ENCODE measurements around the gene PAM16. TPM values are rescaled to one million over a fixed set of nuclear protein-coding genes. Genes with fewer than 3 reads are reported as not detected.

The PAM16 gene
- polyA plus RNA-seq, 1 donor from 2014 or later: 145 TPM

DNA sequence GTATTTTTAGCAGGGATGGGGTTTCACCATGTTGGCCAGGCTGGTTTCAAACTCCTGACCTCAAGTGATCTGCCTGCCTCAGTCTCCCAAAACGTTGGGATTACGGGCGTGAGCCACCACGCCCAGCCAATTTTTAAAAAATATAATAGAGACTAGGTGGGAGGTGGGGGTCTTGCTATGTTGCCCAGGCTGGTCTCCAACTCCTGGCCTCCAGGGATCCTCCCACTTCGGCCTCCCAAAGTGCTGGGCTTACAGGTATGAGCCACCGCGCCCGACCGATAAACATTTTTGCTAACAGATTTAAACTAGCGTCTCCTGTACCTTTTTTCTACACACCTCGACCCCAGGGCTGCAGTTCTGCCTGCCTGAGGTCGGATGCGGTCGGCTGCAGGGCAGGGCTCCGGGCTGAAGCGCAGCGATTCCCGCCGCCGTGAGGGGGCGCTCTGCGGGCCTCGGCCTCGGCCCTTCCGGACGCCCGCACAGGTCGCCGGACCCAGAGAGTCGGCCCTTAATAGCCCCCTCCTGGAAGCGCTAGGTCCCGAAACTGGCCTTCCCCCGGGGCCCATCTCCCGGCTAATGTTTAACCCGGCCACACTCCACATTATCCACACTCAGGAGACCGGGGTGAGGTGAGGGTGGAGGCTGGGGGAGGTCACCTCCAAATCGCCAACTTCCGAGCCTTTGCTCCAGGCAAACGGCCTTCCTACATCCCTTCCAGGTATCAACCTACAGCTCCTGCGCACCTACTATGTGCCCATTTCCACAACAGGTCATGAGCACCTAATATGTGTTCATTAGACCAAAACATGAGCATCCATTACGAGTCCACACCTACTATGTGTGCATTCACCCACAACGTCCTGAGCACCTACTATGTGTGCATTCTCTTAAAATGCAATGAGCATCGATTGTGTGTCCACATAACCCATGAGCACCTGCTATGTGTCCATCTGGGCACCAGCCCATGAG lies 37.3 kb downstream of the PAM16 start:
- Histone ChIP-seq H3K9me2 (ENCODE audit: insufficient read depth, low read length) (no peaks in the 10 kb centered on the region), H3K4me2 (ENCODE audit: low read length) (no peak overlapping the region), H3K36me3 (ENCODE audit: insufficient read depth, low read length) (no peaks in the 10 kb centered on the region), H3F3A (ENCODE audit: insufficient read depth, low read length, poor library complexity, severe bottlenecking) (no peaks in the 10 kb centered on the region), H4K20me1 (ENCODE audit: insufficient read depth) (no peaks in the 10 kb centered on the region), H3K27ac (ENCODE audit: low read length) (peak overlapping the region; percentile 75), H3K4me3 (ENCODE audit: low read length) (peak overlapping the region; percentile 89), H3K9ac (ENCODE audit: low read length) (no peak overlapping the region), H3K79me2 (replicated peaks; ENCODE audit: insufficient read depth, low read length) (peaks cover 27% of the 10 kb centered on the region), H3K27me3 (ENCODE audit: insufficient read depth, low read depth, low read length) (no peaks in the 10 kb centered on the region), H2AFZ (ENCODE audit: low read depth, low read length) (no peak overlapping the region), H3K9me3 (ENCODE audit: low read length) (no peaks in the 10 kb centered on the region)
- no peak for TF ChIP-seq EP300 (conservative IDR thresholded peaks at IDR 0.05; ENCODE audit: poor library complexity, severe bottlenecking)
- TF ChIP-seq, protein P1, sequence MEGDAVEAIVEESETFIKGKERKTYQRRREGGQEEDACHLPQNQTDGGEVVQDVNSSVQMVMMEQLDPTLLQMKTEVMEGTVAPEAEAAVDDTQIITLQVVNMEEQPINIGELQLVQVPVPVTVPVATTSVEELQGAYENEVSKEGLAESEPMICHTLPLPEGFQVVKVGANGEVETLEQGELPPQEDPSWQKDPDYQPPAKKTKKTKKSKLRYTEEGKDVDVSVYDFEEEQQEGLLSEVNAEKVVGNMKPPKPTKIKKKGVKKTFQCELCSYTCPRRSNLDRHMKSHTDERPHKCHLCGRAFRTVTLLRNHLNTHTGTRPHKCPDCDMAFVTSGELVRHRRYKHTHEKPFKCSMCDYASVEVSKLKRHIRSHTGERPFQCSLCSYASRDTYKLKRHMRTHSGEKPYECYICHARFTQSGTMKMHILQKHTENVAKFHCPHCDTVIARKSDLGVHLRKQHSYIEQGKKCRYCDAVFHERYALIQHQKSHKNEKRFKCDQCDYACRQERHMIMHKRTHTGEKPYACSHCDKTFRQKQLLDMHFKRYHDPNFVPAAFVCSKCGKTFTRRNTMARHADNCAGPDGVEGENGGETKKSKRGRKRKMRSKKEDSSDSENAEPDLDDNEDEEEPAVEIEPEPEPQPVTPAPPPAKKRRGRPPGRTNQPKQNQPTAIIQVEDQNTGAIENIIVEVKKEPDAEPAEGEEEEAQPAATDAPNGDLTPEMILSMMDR (IDR thresholded peaks at IDR 0.05; ENCODE audit: poor library complexity, severe bottlenecking): peak; percentile 52
- TF ChIP-seq, protein P2, sequence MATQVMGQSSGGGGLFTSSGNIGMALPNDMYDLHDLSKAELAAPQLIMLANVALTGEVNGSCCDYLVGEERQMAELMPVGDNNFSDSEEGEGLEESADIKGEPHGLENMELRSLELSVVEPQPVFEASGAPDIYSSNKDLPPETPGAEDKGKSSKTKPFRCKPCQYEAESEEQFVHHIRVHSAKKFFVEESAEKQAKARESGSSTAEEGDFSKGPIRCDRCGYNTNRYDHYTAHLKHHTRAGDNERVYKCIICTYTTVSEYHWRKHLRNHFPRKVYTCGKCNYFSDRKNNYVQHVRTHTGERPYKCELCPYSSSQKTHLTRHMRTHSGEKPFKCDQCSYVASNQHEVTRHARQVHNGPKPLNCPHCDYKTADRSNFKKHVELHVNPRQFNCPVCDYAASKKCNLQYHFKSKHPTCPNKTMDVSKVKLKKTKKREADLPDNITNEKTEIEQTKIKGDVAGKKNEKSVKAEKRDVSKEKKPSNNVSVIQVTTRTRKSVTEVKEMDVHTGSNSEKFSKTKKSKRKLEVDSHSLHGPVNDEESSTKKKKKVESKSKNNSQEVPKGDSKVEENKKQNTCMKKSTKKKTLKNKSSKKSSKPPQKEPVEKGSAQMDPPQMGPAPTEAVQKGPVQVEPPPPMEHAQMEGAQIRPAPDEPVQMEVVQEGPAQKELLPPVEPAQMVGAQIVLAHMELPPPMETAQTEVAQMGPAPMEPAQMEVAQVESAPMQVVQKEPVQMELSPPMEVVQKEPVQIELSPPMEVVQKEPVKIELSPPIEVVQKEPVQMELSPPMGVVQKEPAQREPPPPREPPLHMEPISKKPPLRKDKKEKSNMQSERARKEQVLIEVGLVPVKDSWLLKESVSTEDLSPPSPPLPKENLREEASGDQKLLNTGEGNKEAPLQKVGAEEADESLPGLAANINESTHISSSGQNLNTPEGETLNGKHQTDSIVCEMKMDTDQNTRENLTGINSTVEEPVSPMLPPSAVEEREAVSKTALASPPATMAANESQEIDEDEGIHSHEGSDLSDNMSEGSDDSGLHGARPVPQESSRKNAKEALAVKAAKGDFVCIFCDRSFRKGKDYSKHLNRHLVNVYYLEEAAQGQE (IDR thresholded peaks at IDR 0.05; ENCODE audit: borderline replicate concordance): no peak
- no peak for TF ChIP-seq MXI1 (conservative IDR thresholded peaks at IDR 0.05; ENCODE audit: poor library complexity, severe bottlenecking)
- no peak for TF ChIP-seq TAF1 (IDR thresholded peaks at IDR 0.05; ENCODE audit: low read depth)

DNA sequence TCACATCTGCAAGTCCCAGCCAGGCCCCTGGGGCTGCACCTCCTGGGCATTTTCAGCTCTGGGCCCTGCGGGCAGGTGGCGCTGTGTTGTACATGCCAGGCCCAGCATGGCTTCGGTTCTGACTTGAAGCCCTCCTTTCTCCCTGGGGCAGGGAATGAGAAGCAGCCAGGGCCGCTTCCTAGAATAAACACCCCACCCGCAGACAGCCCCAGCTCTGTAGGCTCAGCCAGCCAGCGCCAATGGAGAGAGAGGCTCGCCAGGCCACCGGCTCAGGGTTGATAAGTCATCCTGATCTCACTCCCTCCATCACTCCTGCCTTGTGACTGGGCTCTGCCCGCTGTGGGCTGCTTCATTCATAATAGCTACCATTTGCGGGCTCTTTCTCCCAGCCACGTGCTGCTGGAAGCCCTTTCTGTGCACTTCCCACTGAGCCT lies 41.3 kb downstream of the PAM16 start:
- H3F3A ChIP-seq (ENCODE audit: insufficient read depth, low read length, poor library complexity, severe bottlenecking): no peaks in the 10 kb centered on the region
- no peak overlapping the region for H3K9ac ChIP-seq (ENCODE audit: low read length)
- H4K20me1 ChIP-seq (ENCODE audit: insufficient read depth): no peaks in the 10 kb centered on the region
- no peaks in the 10 kb centered on the region for H3K9me2 ChIP-seq (ENCODE audit: insufficient read depth, low read length)
- no peaks in the 10 kb centered on the region for H3K9me3 ChIP-seq (ENCODE audit: low read length)
- no peak overlapping the region for H2AFZ ChIP-seq (ENCODE audit: low read depth, low read length)
- no peak overlapping the region for H3K27ac ChIP-seq (ENCODE audit: low read length)
- no peaks in the 10 kb centered on the region for H3K79me2 ChIP-seq (replicated peaks; ENCODE audit: insufficient read depth, low read length)
- no peak overlapping the region for H3K4me2 ChIP-seq (ENCODE audit: low read length)
- H3K27me3 ChIP-seq (ENCODE audit: insufficient read depth, low read depth, low read length): no peaks in the 10 kb centered on the region
- H3K4me3 ChIP-seq (ENCODE audit: low read length): no peak overlapping the region
- no peaks in the 10 kb centered on the region for H3K36me3 ChIP-seq (ENCODE audit: insufficient read depth, low read length)
- TF ChIP-seq, protein P1 (IDR thresholded peaks at IDR 0.05; ENCODE audit: poor library complexity, severe bottlenecking): peak; percentile 37
- TF ChIP-seq TAF1 (IDR thresholded peaks at IDR 0.05; ENCODE audit: low read depth): no peak
